Cardiac muscle cell (in vitro differentiated cells and primary cell): Measurements from ENCODE around the gene NTN4. TPM values are rescaled to one million over a fixed set of nuclear protein-coding genes. Genes with fewer than 3 reads are reported as not detected.
A peak's percentile ranks its signal among the peaks of the same experiment; 100 is the strongest.

Source experiments
- DNase-seq, 2 donors: peaks; one replicate each; pipeline versions ENCODE4 v3.0.0 to v3.0.0-alpha.2; 2010 to 2017; ENCODE audit warnings: low read depth in 1 of 2, low spot score in 1 of 2
- H3K27ac ChIP-seq: fragments of 200-600 bp; sonication (generic); 2 replicates; pipeline ENCODE4 v1.5.1; 2016
- H3K27me3 ChIP-seq: fragments of 200-600 bp; sonication (generic); 2 replicates; pipeline ENCODE4 v1.6.0; 2016; ENCODE audit warnings: control low read depth
- H3K36me3 ChIP-seq: fragments of 200-600 bp; sonication (generic); 2 replicates; pipeline ENCODE4 v1.5.1; 2016; ENCODE audit warnings: control low read depth
- H3K4me1 ChIP-seq: fragments of 200-600 bp; sonication (generic); 2 replicates; pipeline ENCODE4 v1.8.1; 2017; ENCODE audit warnings: low read depth, mild to moderate bottlenecking, mixed run types
- H3K4me3 ChIP-seq: fragments of 200-600 bp; sonication (generic); 2 replicates; pipeline ENCODE4 v1.5.1; 2016; ENCODE audit warnings: mild to moderate bottlenecking
- H3K9me3 ChIP-seq: fragments of 200-600 bp; sonication (generic); 2 replicates; pipeline ENCODE4 v1.5.1; 2017; ENCODE audit warnings: low read depth, mild to moderate bottlenecking, control low read depth
- polyA plus RNA-seq: library from polyadenylated mRNA; unstranded; fragments of >200 nt; fragmentation: Nextera tagmentation; extraction: Ambion mirVana; gene quantifications from 2 replicates; pipeline ENCODE4 v1.2.1, GENCODE V29; 2016
- total RNA-seq: library from RNA; depleted of rRNA; stranded (reverse); fragments of >200 nt; gene quantifications from 2 replicates; pipeline ENCODE4 v1.2.3, GENCODE V29; 2016
- TF ChIP-seq, protein P1 (sequence below): IDR thresholded peaks from 2 replicates; pipeline ENCODE4 v1.5.1; 2012; ENCODE audit warnings: low read depth, mild to moderate bottlenecking, low read length

Gene NTN4
- total and polyA plus RNA-seq, 2 experiments from 2014 or later: 0.86 to 1.4 TPM

DNA sequence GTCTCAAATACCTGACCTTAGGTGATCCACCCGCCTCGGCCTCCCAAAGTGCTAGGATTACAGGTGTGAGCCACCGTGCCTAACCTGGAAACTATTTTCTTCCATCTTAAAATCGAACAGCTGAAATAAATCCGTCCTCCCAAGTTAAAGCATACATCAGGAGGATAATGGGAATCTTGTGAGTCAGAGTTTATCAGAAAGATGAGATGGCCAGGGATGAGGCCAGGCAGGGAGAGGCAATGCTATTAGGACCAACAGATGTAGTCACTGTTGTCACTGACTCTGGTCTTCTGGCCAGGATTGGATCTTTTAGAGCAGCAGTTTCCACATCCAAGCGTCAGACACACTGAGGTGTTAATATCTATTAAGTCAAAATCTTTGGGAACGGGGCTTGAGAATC is 177.5 kb downstream of the NTN4 start:
- Histone ChIP-seq H3K4me3 (no peak overlapping the region), H3K36me3 (no peaks in the 10 kb centered on the region), H3K27ac (no peak overlapping the region), H3K9me3 (no peaks in the 10 kb centered on the region), H3K4me1 (no peaks in the 10 kb centered on the region), H3K27me3 (peaks cover 2% of the 10 kb centered on the region)
- no peak for DNase-seq
- TF ChIP-seq, protein P1, sequence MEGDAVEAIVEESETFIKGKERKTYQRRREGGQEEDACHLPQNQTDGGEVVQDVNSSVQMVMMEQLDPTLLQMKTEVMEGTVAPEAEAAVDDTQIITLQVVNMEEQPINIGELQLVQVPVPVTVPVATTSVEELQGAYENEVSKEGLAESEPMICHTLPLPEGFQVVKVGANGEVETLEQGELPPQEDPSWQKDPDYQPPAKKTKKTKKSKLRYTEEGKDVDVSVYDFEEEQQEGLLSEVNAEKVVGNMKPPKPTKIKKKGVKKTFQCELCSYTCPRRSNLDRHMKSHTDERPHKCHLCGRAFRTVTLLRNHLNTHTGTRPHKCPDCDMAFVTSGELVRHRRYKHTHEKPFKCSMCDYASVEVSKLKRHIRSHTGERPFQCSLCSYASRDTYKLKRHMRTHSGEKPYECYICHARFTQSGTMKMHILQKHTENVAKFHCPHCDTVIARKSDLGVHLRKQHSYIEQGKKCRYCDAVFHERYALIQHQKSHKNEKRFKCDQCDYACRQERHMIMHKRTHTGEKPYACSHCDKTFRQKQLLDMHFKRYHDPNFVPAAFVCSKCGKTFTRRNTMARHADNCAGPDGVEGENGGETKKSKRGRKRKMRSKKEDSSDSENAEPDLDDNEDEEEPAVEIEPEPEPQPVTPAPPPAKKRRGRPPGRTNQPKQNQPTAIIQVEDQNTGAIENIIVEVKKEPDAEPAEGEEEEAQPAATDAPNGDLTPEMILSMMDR: no peak

DNA sequence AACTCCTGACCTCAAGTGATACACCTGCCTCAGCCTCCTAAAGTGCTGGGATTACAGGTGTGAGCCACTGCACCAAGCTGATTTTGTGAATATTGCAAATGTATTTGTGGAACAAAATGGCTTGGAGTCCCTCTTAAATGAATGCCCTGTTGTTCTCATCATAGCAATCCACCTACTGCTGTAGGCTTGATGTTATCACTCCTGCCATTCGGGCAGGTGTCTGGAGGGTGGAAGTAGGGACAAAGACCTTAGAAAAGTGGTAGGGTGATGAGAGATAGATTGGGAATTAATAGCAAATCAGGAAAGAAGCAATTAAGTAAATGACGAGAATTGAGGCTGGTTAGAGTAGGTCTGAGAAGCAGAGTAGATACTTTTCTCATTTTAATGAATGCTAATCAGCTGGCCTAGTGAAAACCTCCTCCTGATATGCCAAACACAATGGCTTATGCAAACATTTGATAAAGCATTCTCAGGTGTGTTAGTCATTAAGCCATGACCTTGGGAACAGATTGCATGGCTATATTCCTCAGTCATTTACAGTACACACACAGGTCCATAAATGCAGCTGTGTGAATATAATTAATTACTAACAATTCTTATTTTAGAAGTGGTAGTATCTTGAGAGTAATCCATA is 178.8 kb downstream of the NTN4 start:
- H3K27me3 ChIP-seq: peaks cover 4% of the 10 kb centered on the region
- H3K9me3 ChIP-seq: no peaks in the 10 kb centered on the region
- no peak overlapping the region for H3K27ac ChIP-seq
- DNase-seq: no peak
- H3K36me3 ChIP-seq: no peaks in the 10 kb centered on the region
- H3K4me3 ChIP-seq: no peak overlapping the region
- no peaks in the 10 kb centered on the region for H3K4me1 ChIP-seq
- TF ChIP-seq, protein P1: no peak

DNA sequence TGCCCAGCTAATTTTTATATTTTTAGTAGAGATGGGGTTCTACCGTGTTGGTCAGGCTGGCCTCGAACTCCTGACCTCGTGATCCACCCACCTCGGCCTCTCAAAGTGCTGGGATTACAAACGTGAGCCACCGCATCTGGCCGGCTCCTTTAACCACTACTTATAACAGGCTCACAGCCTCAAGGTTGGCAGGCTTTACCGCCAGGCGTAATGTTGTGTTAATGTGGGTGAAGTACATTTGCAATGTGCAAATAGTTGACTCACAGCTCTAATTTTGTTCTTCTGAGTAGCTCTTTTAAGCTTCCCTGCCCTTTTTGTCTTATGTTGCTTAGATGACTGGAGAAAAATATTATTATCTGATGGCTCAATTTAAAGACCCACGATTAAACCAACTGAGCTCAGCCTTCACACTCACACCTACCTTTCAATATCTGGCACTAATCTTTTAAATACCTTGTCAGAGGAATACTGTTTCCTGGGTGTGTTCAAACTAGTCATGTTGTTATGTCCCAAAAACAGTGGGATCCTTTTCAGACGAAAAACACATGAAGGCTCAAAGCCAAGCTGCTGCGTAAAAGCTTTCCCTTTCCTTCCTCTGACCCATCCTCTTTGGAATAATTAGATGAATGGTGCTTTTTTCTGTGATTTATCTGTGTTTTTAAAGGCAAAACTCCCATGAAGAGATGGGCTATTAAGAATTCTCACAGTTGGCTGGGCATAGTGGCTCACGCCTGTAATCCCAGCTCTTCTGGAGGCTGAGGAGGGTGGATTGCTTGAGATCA is 182.1 kb downstream of the NTN4 start:
- H3K9me3 ChIP-seq: no peaks in the 10 kb centered on the region
- no peak overlapping the region for H3K4me3 ChIP-seq
- H3K36me3 ChIP-seq: no peaks in the 10 kb centered on the region
- H3K4me1 ChIP-seq: no peaks in the 10 kb centered on the region
- H3K27me3 ChIP-seq: peaks cover 10% of the 10 kb centered on the region
- TF ChIP-seq, protein P1: no peak
- H3K27ac ChIP-seq: no peak overlapping the region
- peak in 1 of 2 donors; percentile 66 for DNase-seq

Other genes with a start within 250 kb of the NTN4 start
- gene USP44, start 239.3 kb downstream of the NTN4 start, total RNA-seq: 0.28 and 2.2 TPM in 2 replicates
- 1.2 and 2.1 TPM in 2 replicates for gene USP44, start 239.3 kb downstream of the NTN4 start, polyA plus RNA-seq
- gene SNRPF, start 68.2 kb upstream of the NTN4 start, total RNA-seq: 20.9 and 22.7 TPM in 2 replicates
- 64.0 and 76.2 TPM in 2 replicates for gene SNRPF, start 68.2 kb upstream of the NTN4 start, polyA plus RNA-seq
- not detected in 2 replicates for gene CCDC38, start 151.8 kb upstream of the NTN4 start, total RNA-seq
- gene CCDC38, start 151.8 kb upstream of the NTN4 start, polyA plus RNA-seq: not detected in 2 replicates
- 0.15 and 0.25 TPM in 2 replicates for gene AMDHD1, start 152.6 kb upstream of the NTN4 start, total RNA-seq
- gene AMDHD1, start 152.6 kb upstream of the NTN4 start, polyA plus RNA-seq: 0.06 TPM in 1 of 2 replicates, not detected in the other
- not detected in 2 replicates for gene HAL, start 205.6 kb upstream of the NTN4 start, total RNA-seq
- gene HAL, start 205.6 kb upstream of the NTN4 start, polyA plus RNA-seq: not detected in 2 replicates
- 76.6 and 109 TPM in 2 replicates for gene LTA4H, start 244.8 kb upstream of the NTN4 start, total RNA-seq
- gene LTA4H, start 244.8 kb upstream of the NTN4 start, polyA plus RNA-seq: 64.6 and 108 TPM in 2 replicates